Brain microvascular endothelial cell (primary cell): ENCODE measurements around the gene SDHA.

Experiments
- DNase-seq: peaks from one replicate; pipeline ENCODE4 v3.0.0-alpha.2; 2020
- H3K27ac ChIP-seq: fragments of 250-450 bp; sonication (Bioruptor Pico); 2 replicates; pipeline ENCODE4 v1.5.1; 2020; ENCODE audit warnings: mild to moderate bottlenecking, moderate library complexity
- H3K27me3 ChIP-seq: fragments of 250-450 bp; sonication (Bioruptor Pico); replicated peaks from 2 replicates; pipeline ENCODE4 v1.5.1; 2020; ENCODE audit warnings: mild to moderate bottlenecking
- H3K36me3 ChIP-seq: fragments of 250-450 bp; sonication (Bioruptor Pico); replicated peaks from 2 replicates; pipeline ENCODE4 v1.5.1; 2020; ENCODE audit warnings: mild to moderate bottlenecking
- H3K4me3 ChIP-seq: 2 replicates; pipeline ENCODE4 v1.5.1; 2011; ENCODE audit warnings: low read depth, mild to moderate bottlenecking, control low read depth, low read length, moderate library complexity
- in situ Hi-C: cut with HindIII; loops from 2 replicates; pipeline ENCODE4 v1.10.0; 2017; ENCODE audit warnings: low sequenced_read_pairs, low pct_ligation_motif_present
- TF ChIP-seq, protein P1 (sequence below): IDR thresholded peaks from 2 replicates; pipeline ENCODE4 v1.5.1; 2011; ENCODE audit warnings: low read depth, mild to moderate bottlenecking, moderate library complexity, low read length, control low read depth, inconsistent platforms; ENCODE audit errors: missing control alignments

Gene SDHA

GRCh38 chr5:306011-306805 lies 88.1 kb downstream of the SDHA start:
- H3K27ac ChIP-seq, result no peak overlapping the region
- no peak overlapping the region for H3K4me3 ChIP-seq
- H3K27me3 ChIP-seq, result no peaks in the 10 kb centered on the region
- in situ Hi-C loops, result no loop called here
- no peak for DNase-seq
- peaks cover 21% of the 10 kb centered on the region for H3K36me3 ChIP-seq
- TF ChIP-seq, protein P1, sequence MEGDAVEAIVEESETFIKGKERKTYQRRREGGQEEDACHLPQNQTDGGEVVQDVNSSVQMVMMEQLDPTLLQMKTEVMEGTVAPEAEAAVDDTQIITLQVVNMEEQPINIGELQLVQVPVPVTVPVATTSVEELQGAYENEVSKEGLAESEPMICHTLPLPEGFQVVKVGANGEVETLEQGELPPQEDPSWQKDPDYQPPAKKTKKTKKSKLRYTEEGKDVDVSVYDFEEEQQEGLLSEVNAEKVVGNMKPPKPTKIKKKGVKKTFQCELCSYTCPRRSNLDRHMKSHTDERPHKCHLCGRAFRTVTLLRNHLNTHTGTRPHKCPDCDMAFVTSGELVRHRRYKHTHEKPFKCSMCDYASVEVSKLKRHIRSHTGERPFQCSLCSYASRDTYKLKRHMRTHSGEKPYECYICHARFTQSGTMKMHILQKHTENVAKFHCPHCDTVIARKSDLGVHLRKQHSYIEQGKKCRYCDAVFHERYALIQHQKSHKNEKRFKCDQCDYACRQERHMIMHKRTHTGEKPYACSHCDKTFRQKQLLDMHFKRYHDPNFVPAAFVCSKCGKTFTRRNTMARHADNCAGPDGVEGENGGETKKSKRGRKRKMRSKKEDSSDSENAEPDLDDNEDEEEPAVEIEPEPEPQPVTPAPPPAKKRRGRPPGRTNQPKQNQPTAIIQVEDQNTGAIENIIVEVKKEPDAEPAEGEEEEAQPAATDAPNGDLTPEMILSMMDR, result no peak
